ENCODE measurements around the gene NTSR2. TPM values are rescaled to one million over a fixed set of nuclear protein-coding genes. Genes with fewer than 3 reads are reported as not detected.

Gene NTSR2
- total RNA-seq, 1 experiment from 2014 or later, result not detected

GRCh38 chr2:11683966-11684365 lies 14.0 kb upstream of the NTSR2 start (continued):
- TF ChIP-seq, protein P1, sequence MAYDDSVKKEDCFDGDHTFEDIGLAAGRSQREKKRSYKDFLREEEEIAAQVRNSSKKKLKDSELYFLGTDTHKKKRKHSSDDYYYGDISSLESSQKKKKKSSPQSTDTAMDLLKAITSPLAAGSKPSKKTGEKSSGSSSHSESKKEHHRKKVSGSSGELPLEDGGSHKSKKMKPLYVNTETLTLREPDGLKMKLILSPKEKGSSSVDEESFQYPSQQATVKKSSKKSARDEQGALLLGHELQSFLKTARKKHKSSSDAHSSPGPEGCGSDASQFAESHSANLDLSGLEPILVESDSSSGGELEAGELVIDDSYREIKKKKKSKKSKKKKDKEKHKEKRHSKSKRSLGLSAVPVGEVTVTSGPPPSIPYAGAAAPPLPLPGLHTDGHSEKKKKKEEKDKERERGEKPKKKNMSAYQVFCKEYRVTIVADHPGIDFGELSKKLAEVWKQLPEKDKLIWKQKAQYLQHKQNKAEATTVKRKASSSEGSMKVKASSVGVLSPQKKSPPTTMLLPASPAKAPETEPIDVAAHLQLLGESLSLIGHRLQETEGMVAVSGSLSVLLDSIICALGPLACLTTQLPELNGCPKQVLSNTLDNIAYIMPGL (CRISPR knock-in tag; IDR thresholded peaks at IDR 0.05), result no peak
- TF ChIP-seq EMX1 (CRISPR knock-in tag; IDR thresholded peaks at IDR 0.05) (no peak), TCF7 (CRISPR knock-in tag; IDR thresholded peaks at IDR 0.05; ENCODE audit: low read depth) (no peak), ARID4B (CRISPR knock-in tag; IDR thresholded peaks at IDR 0.05; ENCODE audit: borderline replicate concordance) (no peak)

- peaks cover 46% of the 10 kb centered on the region for H3K4me1 Mint-ChIP-seq
- TF ChIP-seq, protein P2, sequence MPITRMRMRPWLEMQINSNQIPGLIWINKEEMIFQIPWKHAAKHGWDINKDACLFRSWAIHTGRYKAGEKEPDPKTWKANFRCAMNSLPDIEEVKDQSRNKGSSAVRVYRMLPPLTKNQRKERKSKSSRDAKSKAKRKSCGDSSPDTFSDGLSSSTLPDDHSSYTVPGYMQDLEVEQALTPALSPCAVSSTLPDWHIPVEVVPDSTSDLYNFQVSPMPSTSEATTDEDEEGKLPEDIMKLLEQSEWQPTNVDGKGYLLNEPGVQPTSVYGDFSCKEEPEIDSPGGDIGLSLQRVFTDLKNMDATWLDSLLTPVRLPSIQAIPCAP (CRISPR knock-in tag; IDR thresholded peaks at IDR 0.05), result no peak
- TF ChIP-seq AR (CRISPR knock-in tag; IDR thresholded peaks at IDR 0.05) (no peak), JAZF1 (CRISPR knock-in tag; IDR thresholded peaks at IDR 0.05) (no peak), MYBL2 (CRISPR knock-in tag; IDR thresholded peaks at IDR 0.05) (no peak), RORB (CRISPR knock-in tag; IDR thresholded peaks at IDR 0.05) (no peak), FOXP1 (CRISPR knock-in tag; IDR thresholded peaks at IDR 0.05; ENCODE audit: borderline replicate concordance) (no peak), ESRRA (CRISPR knock-in tag; IDR thresholded peaks at IDR 0.05; ENCODE audit: borderline replicate concordance) (no peak)
- TF ChIP-seq, protein P3, sequence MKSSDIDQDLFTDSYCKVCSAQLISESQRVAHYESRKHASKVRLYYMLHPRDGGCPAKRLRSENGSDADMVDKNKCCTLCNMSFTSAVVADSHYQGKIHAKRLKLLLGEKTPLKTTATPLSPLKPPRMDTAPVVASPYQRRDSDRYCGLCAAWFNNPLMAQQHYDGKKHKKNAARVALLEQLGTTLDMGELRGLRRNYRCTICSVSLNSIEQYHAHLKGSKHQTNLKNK (CRISPR knock-in tag; IDR thresholded peaks at IDR 0.05), result no peak
- DNase-seq (ENCODE audit: low spot score), result peak; percentile 54
- no peak overlapping the region for H3K4me3 Mint-ChIP-seq
- POLR2A ChIA-PET, result no interaction called here
- CTCF ChIA-PET, result interaction anchor here (1.0 to 3.4 kb wide), 7 partner anchors 9 to 101 kb away, joined by 3 to 17 read pairs (median 8); partner anchors contain the start of gene NTSR2
- peak; percentile 68 for ATAC-seq
- H3K27me3 Mint-ChIP-seq (ENCODE audit: low read depth), result no peaks in the 10 kb centered on the region
- no peaks in the 10 kb centered on the region for H3K9me3 Mint-ChIP-seq
- H3K36me3 Mint-ChIP-seq, result no peaks in the 10 kb centered on the region
- H3K27ac Mint-ChIP-seq, result no peak overlapping the region
Observed at GRCh38 chr2:11683476-11683875, 13.5 kb upstream of the NTSR2 start.

GRCh38 chr2:11682590-11682915 lies 12.6 kb upstream of the NTSR2 start:
- Mint-ChIP-seq H3K9me3 (no peaks in the 10 kb centered on the region), H3K4me3 (no peak overlapping the region), H3K27me3 (ENCODE audit: low read depth) (no peaks in the 10 kb centered on the region), H3K4me1 (peaks cover 47% of the 10 kb centered on the region), H3K36me3 (no peaks in the 10 kb centered on the region), H3K27ac (no peak overlapping the region; the same call in 1 of the 2 replicates)
- CTCF ChIA-PET, result interaction anchor here (0.5 to 3.4 kb wide), 7 partner anchors 9 to 62 kb away, joined by 3 to 17 read pairs (median 10); partner anchors contain the start of gene NTSR2
- no peak for ATAC-seq
- DNase-seq (ENCODE audit: low spot score), result no peak
- POLR2A ChIA-PET, result no interaction called here
- no peak for TF ChIP-seq ARID4B (CRISPR knock-in tag; IDR thresholded peaks at IDR 0.05; ENCODE audit: borderline replicate concordance)
- TF ChIP-seq ZNF138 (CRISPR knock-in tag; conservative IDR thresholded peaks at IDR 0.05), result no peak
- no peak for TF ChIP-seq ATF6 (CRISPR knock-in tag; IDR thresholded peaks at IDR 0.05)
- TF ChIP-seq ATF3 (CRISPR knock-in tag; conservative IDR thresholded peaks at IDR 0.05), result no peak
- no peak for TF ChIP-seq OVOL2 (CRISPR knock-in tag; IDR thresholded peaks at IDR 0.05; ENCODE audit: borderline replicate concordance)

Data from WTC11 (cell line).